ENCODE results near the gene MIEF2.

MIEF2 gene

DNA sequence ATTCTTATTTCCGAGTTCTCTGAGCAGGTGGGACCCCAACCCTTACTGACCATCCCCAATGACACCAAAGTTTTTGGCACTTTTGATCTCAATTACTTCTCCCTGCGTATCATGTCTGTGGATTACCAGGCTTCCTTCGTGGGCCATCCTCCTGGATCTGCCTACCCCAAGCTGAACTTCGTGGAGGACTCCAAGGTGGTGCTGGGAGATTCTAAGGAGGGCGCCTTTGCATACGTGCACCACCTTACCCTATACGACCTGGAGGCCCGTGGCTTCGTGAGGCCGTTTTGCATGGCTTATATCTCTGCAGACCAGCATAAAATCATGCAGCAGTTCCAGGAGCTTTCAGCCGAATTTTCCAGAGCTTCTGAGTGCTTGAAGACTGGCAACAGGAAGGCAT lies 55.5 kb downstream of the MIEF2 start:
- TF ChIP-seq, protein P1, sequence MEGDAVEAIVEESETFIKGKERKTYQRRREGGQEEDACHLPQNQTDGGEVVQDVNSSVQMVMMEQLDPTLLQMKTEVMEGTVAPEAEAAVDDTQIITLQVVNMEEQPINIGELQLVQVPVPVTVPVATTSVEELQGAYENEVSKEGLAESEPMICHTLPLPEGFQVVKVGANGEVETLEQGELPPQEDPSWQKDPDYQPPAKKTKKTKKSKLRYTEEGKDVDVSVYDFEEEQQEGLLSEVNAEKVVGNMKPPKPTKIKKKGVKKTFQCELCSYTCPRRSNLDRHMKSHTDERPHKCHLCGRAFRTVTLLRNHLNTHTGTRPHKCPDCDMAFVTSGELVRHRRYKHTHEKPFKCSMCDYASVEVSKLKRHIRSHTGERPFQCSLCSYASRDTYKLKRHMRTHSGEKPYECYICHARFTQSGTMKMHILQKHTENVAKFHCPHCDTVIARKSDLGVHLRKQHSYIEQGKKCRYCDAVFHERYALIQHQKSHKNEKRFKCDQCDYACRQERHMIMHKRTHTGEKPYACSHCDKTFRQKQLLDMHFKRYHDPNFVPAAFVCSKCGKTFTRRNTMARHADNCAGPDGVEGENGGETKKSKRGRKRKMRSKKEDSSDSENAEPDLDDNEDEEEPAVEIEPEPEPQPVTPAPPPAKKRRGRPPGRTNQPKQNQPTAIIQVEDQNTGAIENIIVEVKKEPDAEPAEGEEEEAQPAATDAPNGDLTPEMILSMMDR (IDR thresholded peaks at IDR 0.05; ENCODE audit: borderline replicate concordance, control extremely low read depth, extremely low read depth, insufficient read depth, missing control alignments) = no peak
- in situ Hi-C loops (cut with MboI; ENCODE audit: low sequenced_read_pairs, unreplicated experiment) = no loop called here
- DNase-seq (ENCODE audit: low spot score) = no peak
